ENCODE data around the gene JMJD1C. TPM values are rescaled to one million over a fixed set of nuclear protein-coding genes. Genes with fewer than 3 reads are reported as not detected.

Gene JMJD1C
- total RNA-seq, 1 experiment from 2014 or later: 139 TPM

- no peaks in the 10 kb centered on the region for H3K9me2 ChIP-seq (replicated peaks; ENCODE audit: low read length)
- no peak overlapping the region for H2AFZ ChIP-seq (ENCODE audit: low read length)
- no TSS peak for BruUV-seq (replicated peaks)
- POLR2A ChIA-PET (ENCODE audit: unreplicated experiment): no interaction called here
- no peak for ATAC-seq
- H3K4me1 ChIP-seq (ENCODE audit: insufficient read depth, low read length): peaks cover 8% of the 10 kb centered on the region; the same call in 1 of the 2 replicates
- H4K20me1 ChIP-seq (ENCODE audit: low read length): peaks cover 5% of the 10 kb centered on the region; the same call in 1 of the 2 replicates
- H3F3A ChIP-seq (ENCODE audit: low read length, unreplicated experiment): no peaks in the 10 kb centered on the region
- H3K4me2 ChIP-seq (ENCODE audit: low read length): no peak overlapping the region
- H3K4me3 ChIP-seq (ENCODE audit: low read length): no peak overlapping the region
- CTCF ChIA-PET: no interaction called here
- H3K9ac ChIP-seq (ENCODE audit: low read length): no peak overlapping the region
- 0 out of 2 replicates have a peak, but pooled peaks cover 1% of the 10 kb centered on the region for H3K36me3 ChIP-seq (ENCODE audit: low read depth, low read length)
- intact Hi-C loops (cut with micrococcal nuclease): no loop called here
- no peak overlapping the region for H3K27ac ChIP-seq (ENCODE audit: low read length)
- peaks cover 91% of the 10 kb centered on the region for H3K79me2 ChIP-seq (ENCODE audit: low read length)
- DNase-seq: no peak
- TF ChIP-seq CTCF (conservative IDR thresholded peaks at IDR 0.05; ENCODE audit: low read depth, low read length) (no peak), EZH2phosphoT487 (IDR thresholded peaks at IDR 0.05; ENCODE audit: borderline replicate concordance, low read length) (no peak), EZH2 (IDR thresholded peaks at IDR 0.05; ENCODE audit: low read length, unreplicated experiment) (no peak)
- H3K9me3 ChIP-seq (ENCODE audit: low read length): no peaks in the 10 kb centered on the region
- H3K27me3 ChIP-seq (ENCODE audit: low read length): no peaks in the 10 kb centered on the region
These were observed 80.5 kb downstream of the JMJD1C start for GRCh38 chr10:63385254-63385653.

- H3F3A ChIP-seq (ENCODE audit: low read length, unreplicated experiment): no peaks in the 10 kb centered on the region
- peaks cover 8% of the 10 kb centered on the region; the same call in 1 of the 2 replicates for H3K4me1 ChIP-seq (ENCODE audit: insufficient read depth, low read length)
- H3K4me2 ChIP-seq (ENCODE audit: low read length): no peak overlapping the region
- peaks cover 86% of the 10 kb centered on the region for H3K79me2 ChIP-seq (ENCODE audit: low read length)
- CTCF ChIA-PET: no interaction called here
- 0 out of 2 replicates have a peak, but pooled peaks cover 3% of the 10 kb centered on the region for H3K36me3 ChIP-seq (ENCODE audit: low read depth, low read length)
- H3K4me3 ChIP-seq (ENCODE audit: low read length): no peak overlapping the region
- POLR2A ChIA-PET (ENCODE audit: unreplicated experiment): no interaction called here
- no peaks in the 10 kb centered on the region for H3K9me3 ChIP-seq (ENCODE audit: low read length)
- TF ChIP-seq EZH2phosphoT487 (IDR thresholded peaks at IDR 0.05; ENCODE audit: borderline replicate concordance, low read length): no peak
- TF ChIP-seq EZH2 (IDR thresholded peaks at IDR 0.05; ENCODE audit: low read length, unreplicated experiment): no peak
- no peak for TF ChIP-seq CTCF (conservative IDR thresholded peaks at IDR 0.05; ENCODE audit: low read depth, low read length)
- H4K20me1 ChIP-seq (ENCODE audit: low read length): peaks cover 5% of the 10 kb centered on the region; the same call in 1 of the 2 replicates
- DNase-seq (no peak), ATAC-seq (no peak)
- H3K27ac ChIP-seq (ENCODE audit: low read length): no peak overlapping the region
- BruUV-seq (replicated peaks): no TSS peak
- no peak overlapping the region for H2AFZ ChIP-seq (ENCODE audit: low read length)
- no peak overlapping the region for H3K9ac ChIP-seq (ENCODE audit: low read length)
- H3K9me2 ChIP-seq (replicated peaks; ENCODE audit: low read length): no peaks in the 10 kb centered on the region
- intact Hi-C loops (cut with micrococcal nuclease): no loop called here
- no peaks in the 10 kb centered on the region for H3K27me3 ChIP-seq (ENCODE audit: low read length)
These were observed 81.1 kb downstream of the JMJD1C start for GRCh38 chr10:63384675-63385074.

GRCh38 chr10:63384001-63384400 is 81.8 kb downstream of the JMJD1C start:
- Histone ChIP-seq H4K20me1 (ENCODE audit: low read length) (peaks cover 5% of the 10 kb centered on the region; the same call in 1 of the 2 replicates), H3K27me3 (ENCODE audit: low read length) (no peaks in the 10 kb centered on the region), H3K4me1 (ENCODE audit: insufficient read depth, low read length) (peaks cover 8% of the 10 kb centered on the region; the same call in 1 of the 2 replicates), H3K9me3 (ENCODE audit: low read length) (no peaks in the 10 kb centered on the region), H3K4me2 (ENCODE audit: low read length) (no peak overlapping the region), H3K27ac (ENCODE audit: low read length) (no peak overlapping the region), H3K9me2 (replicated peaks; ENCODE audit: low read length) (no peaks in the 10 kb centered on the region), H2AFZ (ENCODE audit: low read length) (no peak overlapping the region), H3F3A (ENCODE audit: low read length, unreplicated experiment) (no peaks in the 10 kb centered on the region), H3K36me3 (ENCODE audit: low read depth, low read length) (0 out of 2 replicates have a peak, but pooled peaks cover 3% of the 10 kb centered on the region), H3K4me3 (ENCODE audit: low read length) (no peak overlapping the region), H3K9ac (ENCODE audit: low read length) (no peak overlapping the region), H3K79me2 (ENCODE audit: low read length) (peaks cover 79% of the 10 kb centered on the region)
- intact Hi-C loops (cut with micrococcal nuclease): no loop called here
- CTCF ChIA-PET: no interaction called here
- ATAC-seq: no peak
- TF ChIP-seq EZH2phosphoT487 (IDR thresholded peaks at IDR 0.05; ENCODE audit: borderline replicate concordance, low read length) (no peak), EZH2 (IDR thresholded peaks at IDR 0.05; ENCODE audit: low read length, unreplicated experiment) (no peak), CTCF (conservative IDR thresholded peaks at IDR 0.05; ENCODE audit: low read depth, low read length) (no peak)
- BruUV-seq (replicated peaks): no TSS peak
- DNase-seq: no peak
- POLR2A ChIA-PET (ENCODE audit: unreplicated experiment): interaction anchor here (0.6 kb wide), 1 partner anchor 43 kb away, joined by 3 read pairs; no protein-coding TSS in a partner anchor

All from PC-3 (cell line).